Measurements from ENCODE around the gene C9.
"Not testable (repeated sequence)": the region's sequence is repeated elsewhere in the genome, so short reads cannot be mapped to it uniquely, and the experiment has no call there.

GRCh38 chr5:39334296-39334695 is 30.0 kb downstream of the C9 start:
- TF ChIP-seq CTCF (IDR thresholded peaks at IDR 0.05; ENCODE audit: poor library complexity, severe bottlenecking); EP300 (conservative IDR thresholded peaks at IDR 0.05; ENCODE audit: poor library complexity, severe bottlenecking); REST (IDR thresholded peaks at IDR 0.05; ENCODE audit: borderline replicate concordance): not testable (repeated sequence)

Data from neural cell (in vitro differentiated cells).